Lung (tissue), 16 donors: ENCODE data around the gene C1QTNF5. TPM values are rescaled to one million over a fixed set of nuclear protein-coding genes. Genes with fewer than 3 reads are reported as not detected.

Experiments used
- ATAC-seq: fragments of 200-7000 bp; cut with Tn5 transposase; one replicate; pipeline ENCODE4 v1.9.1; 2020; ENCODE audit warnings: moderate number of reproducible peaks; ENCODE audit not compliant: insufficient read depth, low FRiP score
- DNase-seq, 3 donors: peaks; one replicate each; pipeline ENCODE4 v3.0.0-alpha.2; 2013 to 2017
- H3K27ac ChIP-seq, 2 donors: one replicate each; pipeline ENCODE4 v1.5.1; 2013; ENCODE audit warnings: mild to moderate bottlenecking in 2 of 2, moderate library complexity in 2 of 2, control low read depth in 1 of 2, inconsistent platforms in 1 of 2, low read depth in 1 of 2, low read length in 1 of 2
- H3K27me3 ChIP-seq, 3 donors: one replicate each; pipeline ENCODE4 v1.5.1; 2013; ENCODE audit warnings: low read length in 2 of 3; ENCODE audit not compliant: control insufficient read depth in 3 of 3, insufficient read depth in 3 of 3
- H3K36me3 ChIP-seq, 4 donors: one replicate each; pipeline ENCODE4 v1.5.1; 2013; ENCODE audit warnings: low read length in 4 of 4, mild to moderate bottlenecking in 1 of 4, moderate library complexity in 1 of 4; ENCODE audit not compliant: control insufficient read depth in 4 of 4, insufficient read depth in 4 of 4
- H3K4me1 ChIP-seq, 5 donors: one replicate each; pipeline ENCODE4 v1.5.1; 2013; ENCODE audit warnings: low read length in 5 of 5, mild to moderate bottlenecking in 2 of 5, moderate library complexity in 1 of 5; ENCODE audit not compliant: control insufficient read depth in 5 of 5, insufficient read depth in 5 of 5
- H3K4me3 ChIP-seq: one replicate; pipeline ENCODE4 v1.5.1; 2013; ENCODE audit warnings: mild to moderate bottlenecking, control low read depth, moderate library complexity
- H3K9ac ChIP-seq, 2 donors: one replicate each; pipeline ENCODE4 v1.5.1; 2013; ENCODE audit warnings: low read length in 2 of 2, control low read depth in 1 of 2; ENCODE audit not compliant: insufficient read depth in 1 of 2
- H3K9me3 ChIP-seq, 4 donors: one replicate each; pipeline ENCODE4 v1.5.1; 2013; ENCODE audit warnings: low read length in 3 of 4, mild to moderate bottlenecking in 1 of 4, moderate library complexity in 1 of 4; ENCODE audit not compliant: control insufficient read depth in 4 of 4, insufficient read depth in 3 of 4
- CTCF ChIP-seq: IDR thresholded peaks from 2 replicates; pipeline ENCODE4 v1.5.1; 2012; ENCODE audit warnings: mild to moderate bottlenecking; ENCODE audit errors: control extremely low read depth, extremely low read depth
- WGBS, 2 donors: extraction: QIAGEN DNeasy Blood & Tissue Kit; methylation state at CpG; one replicate each; pipeline ENCODE4 v1.1.7; 2013; 5-methylcytosine and 5-hydroxymethylcytosine counted together
- long read RNA-seq, 5 donors: transcript quantifications; one replicate each; lab custom pipeline, GENCODE V29; 2026
- polyA plus RNA-seq, 2 donors: library from polyadenylated mRNA; stranded (reverse); fragments of 200-250 nt; gene quantifications; one replicate each; pipeline ENCODE4 v1.2.1, GENCODE V29; 2013
- total RNA-seq, 2 donors: library from RNA; depleted of rRNA in 1 of 2; stranded (reverse); fragments of >200 nt in 1 of 2; gene quantifications; one replicate each; pipeline ENCODE4 v1.2.1, GENCODE V29; 2014 to 2021
- donor health status: control.
- donor health status: control.
- donor health status: Bipolar disorder and iron deficiency.
- donor health status: healthy.
- donor health status: DM: yes; HTN: yes; CAD: no.

The C1QTNF5 gene
- total RNA-seq, result 10 to 100 TPM; 20.2 to 28.6 TPM
- 10 to 100 TPM; 28.0 to 34.9 TPM for polyA plus RNA-seq
- long read RNA-seq, donor 1, transcript C1QTNF5-203 (2 exons, 1,046 nt), result major isoform, 28 of 50 reads
- long read RNA-seq, donor 1, transcript C1QTNF5-202 (3 exons, 1,356 nt), result minor isoform, 20 of 50 reads
- long read RNA-seq, donor 1, partial matches to known transcripts, result 0 of 50 reads
- long read RNA-seq, donor 1, other reads (novel, unspliced or antisense), result 0 of 50 reads
- long read RNA-seq, donor 2, transcript C1QTNF5-202 (3 exons, 1,356 nt), result major isoform, 15 of 23 reads
- long read RNA-seq, donor 2, transcript C1QTNF5-203 (2 exons, 1,046 nt), result minor isoform, 7 of 23 reads
- long read RNA-seq, donor 2, partial matches to known transcripts, result 0 of 23 reads
- long read RNA-seq, donor 2, other reads (novel, unspliced or antisense), result 0 of 23 reads
- long read RNA-seq, donor 3, transcript C1QTNF5-203 (2 exons, 1,046 nt), result minor isoform, 9 of 20 reads
- long read RNA-seq, donor 3, transcript C1QTNF5-202 (3 exons, 1,356 nt), result major isoform, 11 of 20 reads
- long read RNA-seq, donor 3, partial matches to known transcripts, result 0 of 20 reads
- long read RNA-seq, donor 3, other reads (novel, unspliced or antisense), result 0 of 20 reads
- long read RNA-seq, donor 4, transcript C1QTNF5-202 (3 exons, 1,356 nt), result major isoform, 11 of 22 reads
- long read RNA-seq, donor 4, transcript C1QTNF5-203 (2 exons, 1,046 nt), result major isoform, 11 of 22 reads
- long read RNA-seq, donor 4, partial matches to known transcripts, result 0 of 22 reads
- long read RNA-seq, donor 4, other reads (novel, unspliced or antisense), result 0 of 22 reads
- long read RNA-seq, donor 5, transcript C1QTNF5-202 (3 exons, 1,356 nt), result minor isoform, 25 of 58 reads
- long read RNA-seq, donor 5, transcript C1QTNF5-203 (2 exons, 1,046 nt), result major isoform, 33 of 58 reads
- long read RNA-seq, donor 5, partial matches to known transcripts, result 0 of 58 reads
- long read RNA-seq, donor 5, other reads (novel, unspliced or antisense), result 0 of 58 reads

- peaks cover 0 to 47% (median 11%) of the 10 kb centered on the region in 5 donors for H3K4me1 ChIP-seq
- peak within 1 kb of the TSS; percentile 90 to 91 for H3K27ac ChIP-seq
- peak within 1 kb of the TSS; percentile 25 to 58 for H3K9ac ChIP-seq
- ATAC-seq (peak; percentile 23), DNase-seq (peak; percentile 95 to 97 (median 97))
- 4% methylated on average over 40 to 53 of the region's 53 CpGs for WGBS, 2 donors
- TF ChIP-seq CTCF, result no peak
- H3K27me3 ChIP-seq, result no peaks in the 10 kb centered on the region
- H3K4me3 ChIP-seq, result peak within 1 kb of the TSS; percentile 52
- peaks cover 0 to 7% (median 3%) of the 10 kb centered on the region in 4 donors for H3K36me3 ChIP-seq
- H3K9me3 ChIP-seq, result no peaks in the 10 kb centered on the region
Observed at GRCh38 chr11:119340335-119341221, at the start of gene C1QTNF5. TSS of gene C1QTNF5 (minus strand) at chr11:119340883. CDS start at chr11:119340397, 486 bp downstream.

GRCh38 chr11:119389611-119390254 lies 49.0 kb upstream of the C1QTNF5 start:
- 77 to 80% methylated on average over 5 of the region's 5 CpGs for WGBS, 2 donors
- no peak for TF ChIP-seq CTCF
- Histone ChIP-seq H3K27ac (no peak overlapping the region), H3K27me3 (peaks cover 0 to 2% (median 0%) of the 10 kb centered on the region in 3 donors), H3K4me3 (no peak overlapping the region), H3K36me3 (no peaks in the 10 kb centered on the region), H3K9ac (no peak overlapping the region), H3K9me3 (no peaks in the 10 kb centered on the region), H3K4me1 (no peaks in the 10 kb centered on the region)
- no peak for ATAC-seq
- DNase-seq, result no peak

GRCh38 chr11:119388103-119388502 lies 47.4 kb upstream of the C1QTNF5 start:
- Histone ChIP-seq H3K27ac (no peak overlapping the region), H3K27me3 (peaks cover 0 to 8% (median 4%) of the 10 kb centered on the region in 3 donors), H3K4me1 (no peaks in the 10 kb centered on the region), H3K9ac (no peak overlapping the region), H3K36me3 (no peaks in the 10 kb centered on the region), H3K4me3 (no peak overlapping the region), H3K9me3 (no peaks in the 10 kb centered on the region)
- no peak for ATAC-seq
- no peak for TF ChIP-seq CTCF
- WGBS, 2 donors, result 89 to 91% methylated on average over 7 of the region's 7 CpGs
- DNase-seq, result no peak
